T-helper 17 cell (primary cell): ENCODE results near the gene EVI5. TPM values are rescaled to one million over a fixed set of nuclear protein-coding genes. Genes with fewer than 3 reads are reported as not detected.
"Not testable (repeated sequence)": the region's sequence is repeated elsewhere in the genome, so short reads cannot be mapped to it uniquely, and the experiment has no call there.

Source experiments
- ATAC-seq: fragments of 150-1000 bp; cut with Tn5 transposase; 2 replicates; pipeline ENCODE4 v1.10.0; 2021; ENCODE audit warnings: mild to moderate bottlenecking, moderate library complexity
- DNase-seq, 3 donors: peaks; one replicate each; pipeline versions ENCODE4 v3.0.0 to v3.0.0-alpha.2; 2020 to 2021
- H3K9me3 ChIP-seq: one replicate; pipeline ENCODE4 v1.7.0; 2013; ENCODE audit warnings: low read length, mild to moderate bottlenecking; ENCODE audit not compliant: control insufficient read depth, poor library complexity, severe bottlenecking
- H3K27ac Mint-ChIP-seq: one replicate; pipeline ENCODE4 v1.8.0; 2022; ENCODE audit warnings: mild to moderate bottlenecking, moderate library complexity, mixed read lengths
- H3K27me3 Mint-ChIP-seq: one replicate; pipeline ENCODE4 v1.8.0; 2022; ENCODE audit warnings: mixed read lengths
- H3K36me3 Mint-ChIP-seq: one replicate; pipeline ENCODE4 v1.8.0; 2022; ENCODE audit warnings: low read depth, mixed read lengths
- H3K4me1 Mint-ChIP-seq: one replicate; pipeline ENCODE4 v1.8.0; 2022; ENCODE audit warnings: mild to moderate bottlenecking, mixed read lengths
- H3K4me3 Mint-ChIP-seq: one replicate; pipeline ENCODE4 v1.8.0; 2022; ENCODE audit warnings: mild to moderate bottlenecking, moderate library complexity, mixed read lengths
- total RNA-seq, 4 donors: library from RNA in 2 of 4; stranded (reverse) in 2 of 4; gene quantifications; one replicate each; pipeline ENCODE4 v1.2.3 and lab custom pipeline; 2022 to 2026

The EVI5 gene
- total RNA-seq, 2 donors from 2014 or later, result 0.70 to 0.80 TPM

- H3K4me3 Mint-ChIP-seq, result no peak overlapping the region
- H3K9me3 ChIP-seq, result no peaks in the 10 kb centered on the region
- H3K36me3 Mint-ChIP-seq, result peaks cover 2% of the 10 kb centered on the region
- no peaks in the 10 kb centered on the region for H3K27me3 Mint-ChIP-seq
- H3K4me1 Mint-ChIP-seq, result peaks cover 3% of the 10 kb centered on the region
- ATAC-seq (no peak), DNase-seq (no peak)
- no peak overlapping the region for H3K27ac Mint-ChIP-seq
Observed at GRCh38 chr1:92554216-92554615, 230.7 kb downstream of the EVI5 start.

GRCh38 chr1:92551916-92552315, 233.0 kb downstream of the EVI5 start:
- Mint-ChIP-seq H3K36me3 (no peaks in the 10 kb centered on the region), H3K4me1 (peaks cover 3% of the 10 kb centered on the region), H3K4me3 (no peak overlapping the region), H3K27ac (no peak overlapping the region), H3K27me3 (no peaks in the 10 kb centered on the region)
- H3K9me3 ChIP-seq, result no peaks in the 10 kb centered on the region
- no peak for DNase-seq
- no peak for ATAC-seq

- no peak for ATAC-seq
- H3K4me1 Mint-ChIP-seq, result no peaks in the 10 kb centered on the region
- no peak for DNase-seq
- H3K27me3 Mint-ChIP-seq, result no peaks in the 10 kb centered on the region
- no peaks in the 10 kb centered on the region for H3K36me3 Mint-ChIP-seq
- no peak overlapping the region for H3K27ac Mint-ChIP-seq
- no peaks in the 10 kb centered on the region for H3K9me3 ChIP-seq
- H3K4me3 Mint-ChIP-seq, result no peak overlapping the region
Observed at GRCh38 chr1:92544756-92545165, 240.1 kb downstream of the EVI5 start.

GRCh38 chr1:92543131-92544055, 241.5 kb downstream of the EVI5 start:
- ATAC-seq (no peak), DNase-seq (no peak)
- H3K9me3 ChIP-seq, result no peaks in the 10 kb centered on the region
- no peak overlapping the region for H3K27ac Mint-ChIP-seq
- no peaks in the 10 kb centered on the region for H3K27me3 Mint-ChIP-seq
- H3K4me3 Mint-ChIP-seq, result no peak overlapping the region
- H3K36me3 Mint-ChIP-seq, result peaks cover 2% of the 10 kb centered on the region
- peaks cover 4% of the 10 kb centered on the region for H3K4me1 Mint-ChIP-seq

GRCh38 chr1:92538413-92539061, 246.4 kb downstream of the EVI5 start:
- no peak for DNase-seq
- Mint-ChIP-seq H3K27me3 (no peaks in the 10 kb centered on the region), H3K36me3 (peaks cover 2% of the 10 kb centered on the region), H3K4me1 (peaks cover 14% of the 10 kb centered on the region), H3K4me3 (peak overlapping the region; percentile 59), H3K27ac (peak overlapping the region; percentile 82)
- ATAC-seq, result no peak
- H3K9me3 ChIP-seq, result no peaks in the 10 kb centered on the region

GRCh38 chr1:92538048-92538412, 246.9 kb downstream of the EVI5 start:
- ATAC-seq (peak; percentile 20), DNase-seq (no peak)
- H3K27ac Mint-ChIP-seq, result peak overlapping the region; percentile 82
- H3K4me3 Mint-ChIP-seq, result peak overlapping the region; percentile 59
- H3K9me3 ChIP-seq, result no peaks in the 10 kb centered on the region
- no peaks in the 10 kb centered on the region for H3K27me3 Mint-ChIP-seq
- peaks cover 2% of the 10 kb centered on the region for H3K36me3 Mint-ChIP-seq
- peaks cover 18% of the 10 kb centered on the region for H3K4me1 Mint-ChIP-seq

- DNase-seq (no peak), ATAC-seq (peak; percentile 91)
- H3K27me3 Mint-ChIP-seq, result no peaks in the 10 kb centered on the region
- peaks cover 2% of the 10 kb centered on the region for H3K36me3 Mint-ChIP-seq
- no peaks in the 10 kb centered on the region for H3K9me3 ChIP-seq
- peaks cover 24% of the 10 kb centered on the region for H3K4me1 Mint-ChIP-seq
- H3K4me3 Mint-ChIP-seq, result peak overlapping the region; percentile 69
- H3K27ac Mint-ChIP-seq, result peak overlapping the region; percentile 82
Observed at GRCh38 chr1:92536980-92537884, 247.7 kb downstream of the EVI5 start.

- no peaks in the 10 kb centered on the region for H3K27me3 Mint-ChIP-seq
Observed at GRCh38 chr1:92536211-92536979, 248.5 kb downstream of the EVI5 start.

GRCh38 chr1:92532371-92532770, 252.5 kb downstream of the EVI5 start:
- H3K36me3 Mint-ChIP-seq, H3K4me3 Mint-ChIP-seq, DNase-seq, H3K27me3 Mint-ChIP-seq, ATAC-seq, H3K9me3 ChIP-seq: not testable (repeated sequence)
- Mint-ChIP-seq H3K4me1 (peaks cover 23% of the 10 kb centered on the region), H3K27ac (peak overlapping the region; percentile 3)

More at GRCh38 chr1:92536211-92536979, 248.5 kb downstream of the EVI5 start:
- peak overlapping the region; percentile 69 for H3K4me3 Mint-ChIP-seq
- H3K27ac Mint-ChIP-seq, result peak overlapping the region; percentile 82
- peaks cover 2% of the 10 kb centered on the region for H3K36me3 Mint-ChIP-seq
- H3K4me1 Mint-ChIP-seq, result peaks cover 30% of the 10 kb centered on the region
- H3K9me3 ChIP-seq, result no peaks in the 10 kb centered on the region
- DNase-seq (no peak), ATAC-seq (peak; percentile 52)

GRCh38 chr1:92531939-92532338, 253.0 kb downstream of the EVI5 start:
- not testable (repeated sequence) for DNase-seq, H3K9me3 ChIP-seq, H3K4me3 Mint-ChIP-seq, H3K27me3 Mint-ChIP-seq, ATAC-seq, H3K36me3 Mint-ChIP-seq
- H3K4me1 Mint-ChIP-seq, result peaks cover 23% of the 10 kb centered on the region
- peak overlapping the region; percentile 3 for H3K27ac Mint-ChIP-seq

GRCh38 chr1:92527670-92528069, 257.2 kb downstream of the EVI5 start:
- ATAC-seq (no peak), DNase-seq (no peak)
- no peaks in the 10 kb centered on the region for H3K9me3 ChIP-seq
- H3K4me3 Mint-ChIP-seq, result no peak overlapping the region
- H3K36me3 Mint-ChIP-seq, result peaks cover 2% of the 10 kb centered on the region
- no peak overlapping the region for H3K27ac Mint-ChIP-seq
- H3K27me3 Mint-ChIP-seq, result no peaks in the 10 kb centered on the region
- peaks cover 12% of the 10 kb centered on the region for H3K4me1 Mint-ChIP-seq

- not testable (repeated sequence) for DNase-seq, H3K27ac Mint-ChIP-seq, H3K9me3 ChIP-seq, H3K4me3 Mint-ChIP-seq, H3K27me3 Mint-ChIP-seq, H3K36me3 Mint-ChIP-seq, H3K4me1 Mint-ChIP-seq, ATAC-seq
Observed at GRCh38 chr1:92524944-92525590, 259.8 kb downstream of the EVI5 start.
